SK-N-SH (cell line): ENCODE measurements around the gene MINDY1. TPM values are rescaled to one million over a fixed set of nuclear protein-coding genes. Genes with fewer than 3 reads are reported as not detected.

ENCODE experiments used
- CTCF ChIA-PET: fragments of 300-600, 350-600 bp; formaldehyde crosslinking; extraction: SDS; loops from one replicate; lab custom pipeline; 2021; lab: Yijun Ruan, JAX
- POLR2A ChIA-PET: fragments of 350-600 bp; sonication (Branson Sonifier 250); formaldehyde crosslinking; extraction: SDS; loops from one replicate; lab custom pipeline; 2020; ENCODE audit warnings: antibody characterized with exemption, inconsistent platforms; lab: Yijun Ruan, JAX
- DNase-seq: peaks from one replicate; pipeline ENCODE4 v3.0.0; 2012
- H2AFZ ChIP-seq: fragments of 200-600 bp; sonication (generic); 2 replicates; pipeline ENCODE4 v1.8.1; 2016; ENCODE audit warnings: antibody characterized with exemption, mild to moderate bottlenecking, low read depth
- H3F3A ChIP-seq: fragments of 200-600 bp; sonication (generic); replicated peaks from 2 replicates; pipeline ENCODE3; 2016; ENCODE audit warnings: antibody characterized with exemption, mild to moderate bottlenecking; ENCODE audit not compliant: insufficient read depth
- H3K27ac ChIP-seq, 2 experiments: fragments of 200-500 bp in 1 of 2; fragments of 200-600 bp in 1 of 2; sonication (Bioruptor generic) in 1 of 2; sonication (generic), shearing (Covaris generic) in 1 of 2; 2 replicates each; pipeline versions ENCODE4 v1.5.1 to v1.6.1; 2014 to 2016; ENCODE audit warnings: low read depth in 2 of 2, inconsistent platforms in 1 of 2, low read length in 1 of 2, mild to moderate bottlenecking in 1 of 2, mixed read lengths in 1 of 2
- H3K27me3 ChIP-seq: fragments of 200-600 bp; sonication (generic), shearing (Covaris generic); 2 replicates; pipeline ENCODE4 v1.6.1; 2016; ENCODE audit warnings: mixed run types; ENCODE audit not compliant: insufficient read depth
- H3K36me3 ChIP-seq, 2 experiments: fragments of 200-500 bp in 1 of 2; fragments of 200-600 bp in 1 of 2; sonication (Bioruptor generic) in 1 of 2; sonication (generic) in 1 of 2; replicated peaks in 1 of 2; 2 replicates each; pipeline versions ENCODE3 to v1.5.1; 2014 to 2016; ENCODE audit warnings: low read length in 1 of 2, mild to moderate bottlenecking in 1 of 2; ENCODE audit not compliant: insufficient read depth in 2 of 2, control insufficient read depth in 1 of 2
- H3K4me1 ChIP-seq, 2 experiments: fragments of 200-500 bp in 1 of 2; fragments of 200-600 bp in 1 of 2; sonication (Bioruptor generic) in 1 of 2; sonication (generic), shearing (Covaris generic) in 1 of 2; 2 replicates each; pipeline versions ENCODE4 v1.5.1 to v1.6.1; 2014 to 2016; ENCODE audit warnings: low read depth in 1 of 2, low read length in 1 of 2, mixed run types in 1 of 2; ENCODE audit not compliant: insufficient read depth in 2 of 2, control insufficient read depth in 1 of 2
- H3K4me2 ChIP-seq: fragments of 200-600 bp; sonication (generic), shearing (Covaris generic); 2 replicates; pipeline ENCODE4 v1.6.1; 2017; ENCODE audit warnings: mixed run types
- H3K4me3 ChIP-seq, 2 experiments: fragments of 200-500 bp in 1 of 2; fragments of 200-600 bp in 1 of 2; sonication (Bioruptor generic) in 1 of 2; sonication (generic), shearing (Covaris generic) in 1 of 2; 2 replicates each; pipeline versions ENCODE4 v1.5.1 to v1.8.1; 2014 to 2016; ENCODE audit warnings: low read depth in 2 of 2, inconsistent platforms in 1 of 2, low read length in 1 of 2, mild to moderate bottlenecking in 1 of 2, mixed read lengths in 1 of 2, moderate library complexity in 1 of 2
- H3K79me2 ChIP-seq: fragments of 200-600 bp; sonication (generic); 2 replicates; pipeline ENCODE4 v1.8.1; 2017; ENCODE audit warnings: mild to moderate bottlenecking; ENCODE audit not compliant: insufficient read depth
- H3K9ac ChIP-seq: fragments of 200-600 bp; sonication (generic); 2 replicates; pipeline ENCODE4 v1.6.1; 2017; ENCODE audit warnings: mixed run types
- H3K9me2 ChIP-seq: fragments of 200-600 bp; sonication (generic); 2 replicates; pipeline ENCODE4 v1.6.1; 2017; ENCODE audit warnings: mixed run types
- H3K9me3 ChIP-seq: fragments of 200-600 bp; sonication (generic); 2 replicates; pipeline ENCODE4 v1.6.1; 2017; ENCODE audit warnings: mixed run types, mild to moderate bottlenecking, moderate library complexity
- H4K20me1 ChIP-seq: fragments of 200-600 bp; sonication (generic); 2 replicates; pipeline ENCODE4 v1.6.1; 2017; ENCODE audit warnings: mild to moderate bottlenecking, mixed run types; ENCODE audit not compliant: insufficient read depth
- CHD2 ChIP-seq: fragments of 150-350 bp; IDR thresholded peaks from 2 replicates; pipeline ENCODE4 v1.6.1; 2018; ENCODE audit warnings: low read length; ENCODE audit not compliant: partially characterized antibody
- ELF1 ChIP-seq: IDR thresholded peaks from 2 replicates; pipeline ENCODE4 v1.4.0; 2012
- EP300 ChIP-seq, 2 experiments: IDR thresholded peaks; 2 replicates each; pipeline versions ENCODE4 v1.4.0 to v1.6.1; 2012; ENCODE audit warnings: borderline replicate concordance in 1 of 2, low read depth in 1 of 2, low read length in 1 of 2
- EZH2phosphoT487 ChIP-seq: fragments of 200-600 bp; sonication (generic); IDR thresholded peaks from 2 replicates; pipeline ENCODE4 v1.6.1; 2017; ENCODE audit warnings: low read depth, mixed run types, mild to moderate bottlenecking, antibody characterized with exemption, moderate library complexity, borderline replicate concordance
- FOXJ3 ChIP-seq: sonication (generic); formaldehyde crosslinking; IDR thresholded peaks from 2 replicates; pipeline ENCODE4 v1.5.1; 2020; ENCODE audit warnings: mild to moderate bottlenecking, missing genetic modification reagents
- GATA2 ChIP-seq: sonication (generic); formaldehyde crosslinking; IDR thresholded peaks from 2 replicates; pipeline ENCODE4 v1.5.0; 2020; ENCODE audit warnings: mild to moderate bottlenecking, missing genetic modification reagents
- MEF2A ChIP-seq: IDR thresholded peaks from 2 replicates; pipeline ENCODE4 v1.4.0; 2012; ENCODE audit warnings: low read depth, borderline replicate concordance
- MXI1 ChIP-seq: IDR thresholded peaks from 2 replicates; pipeline ENCODE4 v1.6.1; 2012; ENCODE audit warnings: mild to moderate bottlenecking, low read depth, low read length, improper control_type of control experiment
- NFIC ChIP-seq: IDR thresholded peaks from 2 replicates; pipeline ENCODE4 v1.4.0; 2012; ENCODE audit warnings: borderline replicate concordance
- NRF1 ChIP-seq: IDR thresholded peaks from 2 replicates; pipeline ENCODE4 v1.6.1; 2012; ENCODE audit warnings: low read depth, mild to moderate bottlenecking, low read length
- POLR2AphosphoS5 ChIP-seq: IDR thresholded peaks from 2 replicates; pipeline ENCODE4 v1.6.1; 2012; ENCODE audit warnings: low read depth, low read length
- RAD21 ChIP-seq: IDR thresholded peaks from 2 replicates; pipeline ENCODE4 v1.6.1; 2012; ENCODE audit warnings: mild to moderate bottlenecking, low read length
- RCOR1 ChIP-seq: fragments of 150-350 bp; IDR thresholded peaks from 2 replicates; pipeline ENCODE4 v1.6.1; 2017; ENCODE audit warnings: antibody characterized with exemption, low read length
- RFX5 ChIP-seq: IDR thresholded peaks from 2 replicates; pipeline ENCODE4 v1.6.1; 2012; ENCODE audit warnings: mild to moderate bottlenecking, improper control_type of control experiment, low read length
- SIN3A ChIP-seq: IDR thresholded peaks from 2 replicates; pipeline ENCODE4 v1.6.1; 2012; ENCODE audit warnings: low read depth, mild to moderate bottlenecking, low read length, moderate library complexity, borderline replicate concordance
- SMC3 ChIP-seq: IDR thresholded peaks from 2 replicates; pipeline ENCODE4 v1.6.1; 2012; ENCODE audit warnings: low read depth, low read length, improper control_type of control experiment
- TAF1 ChIP-seq: IDR thresholded peaks from 2 replicates; pipeline ENCODE4 v1.6.1; 2012; ENCODE audit warnings: low read depth, mild to moderate bottlenecking, low read length, moderate library complexity, borderline replicate concordance
- TCF12 ChIP-seq: IDR thresholded peaks from 2 replicates; pipeline ENCODE4 v1.4.0; 2012
- TEAD4 ChIP-seq: IDR thresholded peaks from 2 replicates; pipeline ENCODE4 v1.4.0; 2012; ENCODE audit warnings: mild to moderate bottlenecking, borderline replicate concordance; ENCODE audit not compliant: insufficient read depth
- WGBS: methylation state at CpG from one replicate; pipeline ENCODE4 v1.1.6; 2017; ENCODE audit warnings: low lambda C conversion rate; 5-methylcytosine and 5-hydroxymethylcytosine counted together
- polyA plus RNA-seq, 3 experiments: library from polyadenylated mRNA; depleted of rRNA; stranded (reverse); fragments of >200 nt; gene quantifications; 2 replicates each; pipeline ENCODE4 v1.2.3, GENCODE V29; 2012
- TF ChIP-seq, protein P1 (sequence below): IDR thresholded peaks from 2 replicates; pipeline ENCODE4 v1.4.0; 2012; ENCODE audit warnings: low read depth, borderline replicate concordance
- TF ChIP-seq, protein P2 (sequence below): fragments of 150-350 bp; IDR thresholded peaks from 2 replicates; pipeline ENCODE4 v1.6.1; 2017; ENCODE audit warnings: antibody characterized with exemption, low read length, low read depth, borderline replicate concordance
- TF ChIP-seq, protein P3 (sequence below): IDR thresholded peaks from 2 replicates; pipeline ENCODE4 v1.6.1; 2012; ENCODE audit warnings: mild to moderate bottlenecking, low read depth, low read length, moderate library complexity
- TF ChIP-seq, protein P4 (sequence below): IDR thresholded peaks from 2 replicates; pipeline ENCODE4 v1.4.0; 2012; ENCODE audit warnings: low read depth, borderline replicate concordance

MINDY1 gene, protein sequence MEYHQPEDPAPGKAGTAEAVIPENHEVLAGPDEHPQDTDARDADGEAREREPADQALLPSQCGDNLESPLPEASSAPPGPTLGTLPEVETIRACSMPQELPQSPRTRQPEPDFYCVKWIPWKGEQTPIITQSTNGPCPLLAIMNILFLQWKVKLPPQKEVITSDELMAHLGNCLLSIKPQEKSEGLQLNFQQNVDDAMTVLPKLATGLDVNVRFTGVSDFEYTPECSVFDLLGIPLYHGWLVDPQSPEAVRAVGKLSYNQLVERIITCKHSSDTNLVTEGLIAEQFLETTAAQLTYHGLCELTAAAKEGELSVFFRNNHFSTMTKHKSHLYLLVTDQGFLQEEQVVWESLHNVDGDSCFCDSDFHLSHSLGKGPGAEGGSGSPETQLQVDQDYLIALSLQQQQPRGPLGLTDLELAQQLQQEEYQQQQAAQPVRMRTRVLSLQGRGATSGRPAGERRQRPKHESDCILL
- 6.0 and 6.7 TPM in 2 replicates for polyA plus RNA-seq (2012; rRNA removed)
- 2.8 and 4.8 TPM in 2 replicates for polyA plus RNA-seq (2012; cell fraction: cytosol; rRNA removed)
- polyA plus RNA-seq (2012; cell fraction: nucleus; rRNA removed): 17.5 and 19.8 TPM in 2 replicates

DNA sequence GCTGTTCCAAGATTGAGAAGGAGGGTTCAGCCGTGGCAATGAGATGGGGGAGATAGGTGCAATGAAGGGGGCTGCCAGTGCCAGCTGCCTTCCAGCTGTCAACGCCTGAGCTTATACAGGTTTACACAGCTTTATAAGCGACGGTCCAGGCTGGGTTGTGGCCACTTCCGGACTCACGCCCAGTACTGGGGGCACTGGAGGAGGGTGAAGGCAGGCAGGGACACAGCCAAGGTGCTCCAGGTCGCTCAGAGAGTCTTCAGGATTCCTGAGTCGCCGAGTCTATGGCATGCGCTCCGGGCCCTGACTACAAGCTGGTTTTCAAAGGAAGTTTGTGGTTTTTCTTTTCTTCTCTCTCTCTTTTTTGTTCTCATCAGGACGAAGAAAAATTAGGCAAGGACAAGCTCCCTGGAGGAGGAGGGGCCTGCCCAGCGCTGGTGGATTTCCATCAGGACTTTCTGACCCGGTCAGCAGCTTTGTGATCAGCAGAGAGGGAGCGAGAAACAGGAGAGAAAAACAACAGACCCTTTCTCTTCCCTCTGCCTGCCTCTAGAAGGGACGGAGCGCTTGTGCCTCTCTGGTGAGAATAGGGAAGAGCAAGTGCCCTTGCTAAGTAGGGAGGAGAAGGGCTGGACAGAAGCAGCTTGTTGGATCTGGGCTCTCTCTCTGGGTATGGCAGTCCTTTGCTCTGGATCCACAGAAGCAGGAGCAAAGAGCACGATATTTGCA, at the start of gene MINDY1:
TSS of gene MINDY1 (minus strand) at position 576 of the 726 bp plus-strand sequence. CDS start 4,285 bp downstream, outside the sequence.
- ChIA-PET POLR2A (interaction anchor here (0.5 to 1.8 kb wide), 9 partner anchors 12 to 695 kb away, joined by 3 to 10 read pairs (median 5); partner anchors contain the start of genes ANXA9, C1orf56, CDC42SE1 and CERS2), CTCF (interaction anchor here (0.7 to 15.9 kb wide), 23 partner anchors 11 to 543 kb away, joined by 3 to 371 read pairs (median 4); partner anchors contain the start of genes ANXA9, CDC42SE1, CERS2 and ENSA)
- Histone ChIP-seq H3K27ac (peak within 1 kb of the TSS; percentile 86 to 93), H3K79me2 (peaks cover 24% of the 10 kb centered on the region; the same call in 1 of the 2 replicates), H3K4me3 (peak within 1 kb of the TSS; percentile 56 to 62), H3K9me3 (no peaks in the 10 kb centered on the region), H2AFZ (peak within 1 kb of the TSS; percentile 81), H3K9ac (peak within 1 kb of the TSS; percentile 69), H3K4me2 (peak within 1 kb of the TSS; percentile 87), H3K4me1 (peaks cover 6 to 30% of the 10 kb centered on the region in 2 experiments; a peak in 2 of 4 replicates), H3K36me3 (peaks cover 0 to 2% of the 10 kb centered on the region in 2 experiments), H3K9me2 (no peaks in the 10 kb centered on the region), H4K20me1 (no peaks in the 10 kb centered on the region), H3K27me3 (no peaks in the 10 kb centered on the region), H3F3A (peaks cover 15% of the 10 kb centered on the region)
- peak; percentile 82 for DNase-seq
- WGBS: 2% methylated on average over 12 of the region's 18 CpGs
- TF ChIP-seq TEAD4 (no peak), SMC3 (no peak), EP300 (IDR thresholded peaks at IDR 0.05; ENCODE audit: borderline replicate concordance in 1 of 2, low read depth in 1 of 2, low read length in 1 of 2) (no peak), RFX5 (no peak), NFIC (no peak), POLR2AphosphoS5 (peak; percentile 68; the same call in 1 of the 2 replicates), TAF1 (no peak; the same call in 1 of the 2 replicates), GATA2 (CRISPR knock-in tag) (no peak), MEF2A (no peak), SIN3A (no peak), EZH2phosphoT487 (no peak), RCOR1 (0 out of 2 replicates have a peak, but pooled peaks have one; percentile 52), RAD21 (peak; percentile 64), CHD2 (no peak), ELF1 (peak; percentile 40), NRF1 (no peak), FOXJ3 (CRISPR knock-in tag) (no peak), MXI1 (peak; percentile 57; the same call in 1 of the 2 replicates), TCF12 (no peak)
- TF ChIP-seq, protein P1, sequence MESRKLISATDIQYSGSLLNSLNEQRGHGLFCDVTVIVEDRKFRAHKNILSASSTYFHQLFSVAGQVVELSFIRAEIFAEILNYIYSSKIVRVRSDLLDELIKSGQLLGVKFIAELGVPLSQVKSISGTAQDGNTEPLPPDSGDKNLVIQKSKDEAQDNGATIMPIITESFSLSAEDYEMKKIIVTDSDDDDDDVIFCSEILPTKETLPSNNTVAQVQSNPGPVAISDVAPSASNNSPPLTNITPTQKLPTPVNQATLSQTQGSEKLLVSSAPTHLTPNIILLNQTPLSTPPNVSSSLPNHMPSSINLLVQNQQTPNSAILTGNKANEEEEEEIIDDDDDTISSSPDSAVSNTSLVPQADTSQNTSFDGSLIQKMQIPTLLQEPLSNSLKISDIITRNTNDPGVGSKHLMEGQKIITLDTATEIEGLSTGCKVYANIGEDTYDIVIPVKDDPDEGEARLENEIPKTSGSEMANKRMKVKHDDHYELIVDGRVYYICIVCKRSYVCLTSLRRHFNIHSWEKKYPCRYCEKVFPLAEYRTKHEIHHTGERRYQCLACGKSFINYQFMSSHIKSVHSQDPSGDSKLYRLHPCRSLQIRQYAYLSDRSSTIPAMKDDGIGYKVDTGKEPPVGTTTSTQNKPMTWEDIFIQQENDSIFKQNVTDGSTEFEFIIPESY: no peak
- TF ChIP-seq, protein P2, sequence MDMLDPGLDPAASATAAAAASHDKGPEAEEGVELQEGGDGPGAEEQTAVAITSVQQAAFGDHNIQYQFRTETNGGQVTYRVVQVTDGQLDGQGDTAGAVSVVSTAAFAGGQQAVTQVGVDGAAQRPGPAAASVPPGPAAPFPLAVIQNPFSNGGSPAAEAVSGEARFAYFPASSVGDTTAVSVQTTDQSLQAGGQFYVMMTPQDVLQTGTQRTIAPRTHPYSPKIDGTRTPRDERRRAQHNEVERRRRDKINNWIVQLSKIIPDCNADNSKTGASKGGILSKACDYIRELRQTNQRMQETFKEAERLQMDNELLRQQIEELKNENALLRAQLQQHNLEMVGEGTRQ: no peak
- TF ChIP-seq, protein P3, sequence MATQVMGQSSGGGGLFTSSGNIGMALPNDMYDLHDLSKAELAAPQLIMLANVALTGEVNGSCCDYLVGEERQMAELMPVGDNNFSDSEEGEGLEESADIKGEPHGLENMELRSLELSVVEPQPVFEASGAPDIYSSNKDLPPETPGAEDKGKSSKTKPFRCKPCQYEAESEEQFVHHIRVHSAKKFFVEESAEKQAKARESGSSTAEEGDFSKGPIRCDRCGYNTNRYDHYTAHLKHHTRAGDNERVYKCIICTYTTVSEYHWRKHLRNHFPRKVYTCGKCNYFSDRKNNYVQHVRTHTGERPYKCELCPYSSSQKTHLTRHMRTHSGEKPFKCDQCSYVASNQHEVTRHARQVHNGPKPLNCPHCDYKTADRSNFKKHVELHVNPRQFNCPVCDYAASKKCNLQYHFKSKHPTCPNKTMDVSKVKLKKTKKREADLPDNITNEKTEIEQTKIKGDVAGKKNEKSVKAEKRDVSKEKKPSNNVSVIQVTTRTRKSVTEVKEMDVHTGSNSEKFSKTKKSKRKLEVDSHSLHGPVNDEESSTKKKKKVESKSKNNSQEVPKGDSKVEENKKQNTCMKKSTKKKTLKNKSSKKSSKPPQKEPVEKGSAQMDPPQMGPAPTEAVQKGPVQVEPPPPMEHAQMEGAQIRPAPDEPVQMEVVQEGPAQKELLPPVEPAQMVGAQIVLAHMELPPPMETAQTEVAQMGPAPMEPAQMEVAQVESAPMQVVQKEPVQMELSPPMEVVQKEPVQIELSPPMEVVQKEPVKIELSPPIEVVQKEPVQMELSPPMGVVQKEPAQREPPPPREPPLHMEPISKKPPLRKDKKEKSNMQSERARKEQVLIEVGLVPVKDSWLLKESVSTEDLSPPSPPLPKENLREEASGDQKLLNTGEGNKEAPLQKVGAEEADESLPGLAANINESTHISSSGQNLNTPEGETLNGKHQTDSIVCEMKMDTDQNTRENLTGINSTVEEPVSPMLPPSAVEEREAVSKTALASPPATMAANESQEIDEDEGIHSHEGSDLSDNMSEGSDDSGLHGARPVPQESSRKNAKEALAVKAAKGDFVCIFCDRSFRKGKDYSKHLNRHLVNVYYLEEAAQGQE: peak; percentile 82
- TF ChIP-seq, protein P4, sequence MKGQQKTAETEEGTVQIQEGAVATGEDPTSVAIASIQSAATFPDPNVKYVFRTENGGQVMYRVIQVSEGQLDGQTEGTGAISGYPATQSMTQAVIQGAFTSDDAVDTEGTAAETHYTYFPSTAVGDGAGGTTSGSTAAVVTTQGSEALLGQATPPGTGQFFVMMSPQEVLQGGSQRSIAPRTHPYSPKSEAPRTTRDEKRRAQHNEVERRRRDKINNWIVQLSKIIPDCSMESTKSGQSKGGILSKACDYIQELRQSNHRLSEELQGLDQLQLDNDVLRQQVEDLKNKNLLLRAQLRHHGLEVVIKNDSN: no peak
